Measurements from ENCODE around the gene SDS. TPM values are rescaled to one million over a fixed set of nuclear protein-coding genes. Genes with fewer than 3 reads are reported as not detected.

The SDS gene
- total RNA-seq, 1 experiment from 2014 or later = not detected

DNA sequence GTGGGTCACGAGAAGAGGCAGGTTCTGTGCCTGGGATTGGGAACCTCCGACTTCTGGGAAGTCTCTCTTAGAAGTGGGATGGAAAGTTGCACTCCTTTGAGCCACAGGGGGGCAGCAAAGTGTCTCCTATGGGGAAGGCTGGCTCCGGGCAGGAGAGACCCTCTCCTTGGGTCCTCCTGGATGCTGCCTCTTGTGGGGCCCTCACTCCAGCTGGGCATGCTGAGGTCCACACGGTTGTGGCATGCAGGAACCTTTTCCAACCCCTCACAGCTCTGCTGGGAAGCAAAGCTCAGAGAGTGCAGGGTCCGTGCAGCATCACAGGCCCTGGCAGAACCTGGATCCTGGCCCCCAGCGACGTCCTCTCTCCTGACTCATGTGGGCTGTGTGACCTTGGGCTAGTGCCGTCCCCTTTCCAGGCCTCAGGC, 35.9 kb upstream of the SDS start:
- H3K56ac ChIP-seq (ENCODE audit: insufficient read length, low read depth, low read length) = no peak overlapping the region
- no peaks in the 10 kb centered on the region for H3K23me2 ChIP-seq (ENCODE audit: insufficient read length, low read depth, low read length, poor library complexity, severe bottlenecking)
- no peak overlapping the region for H3K18ac ChIP-seq (ENCODE audit: insufficient read length, low read depth, low read length)
- no peak overlapping the region for H2BK15ac ChIP-seq (ENCODE audit: low read depth, low read length)
- no peak overlapping the region for H3K14ac ChIP-seq (ENCODE audit: insufficient read depth, low read length)
- no peak overlapping the region for H4K5ac ChIP-seq (ENCODE audit: insufficient read length, low read depth, low read length)
- Mint-ChIP-seq H3K4me3 (no peak overlapping the region), H3K4me1 (peaks cover 3 to 6% of the 10 kb centered on the region in 2 experiments; a peak in 2 of 4 replicates), H3K36me3 (ENCODE audit: insufficient read depth in 1 of 3, low read depth in 3 of 3) (no peaks in the 10 kb centered on the region), H3K27me3 (ENCODE audit: low read depth) (peaks cover 14% of the 10 kb centered on the region), H3K9me3 (no peaks in the 10 kb centered on the region), H3K27ac (no peak overlapping the region)
- H3K23ac ChIP-seq (ENCODE audit: insufficient read length, low read depth, low read length) = no peak overlapping the region
- no peak overlapping the region for H2BK12ac ChIP-seq (ENCODE audit: insufficient read length, low read depth, low read length)
- H3K27me3 ChIP-seq (ENCODE audit: insufficient read depth, low read length) = no peaks in the 10 kb centered on the region
- no peak overlapping the region for H3K9ac ChIP-seq (ENCODE audit: extremely low read depth, insufficient read length, low read length)
- H2BK20ac ChIP-seq (ENCODE audit: low read depth, low read length, poor library complexity, severe bottlenecking) = no peak overlapping the region
- H4K20me1 ChIP-seq (ENCODE audit: control insufficient read depth, insufficient read depth, insufficient read length) = no peaks in the 10 kb centered on the region
- peak; percentile 90 for DNase-seq
- H3K79me2 ChIP-seq (ENCODE audit: insufficient read depth, low read length) = no peaks in the 10 kb centered on the region
- no peak overlapping the region for H3K4ac ChIP-seq (ENCODE audit: low read depth, low read length)
- H2BK5ac ChIP-seq (ENCODE audit: insufficient read length, low read length) = no peak overlapping the region
- H4K8ac ChIP-seq (replicated peaks; ENCODE audit: insufficient read length, low read depth, low read length) = no peak overlapping the region
- no peak overlapping the region for H3K27ac ChIP-seq (ENCODE audit: insufficient read length, low read depth, low read length)
- H3K4me1 ChIP-seq (ENCODE audit: insufficient read depth, low read length) = no peaks in the 10 kb centered on the region
- H2BK120ac ChIP-seq (ENCODE audit: low read depth, low read length, poor library complexity, severe bottlenecking) = no peak overlapping the region
- H3K9me3 ChIP-seq (ENCODE audit: control insufficient read depth, low read depth, low read length) = no peaks in the 10 kb centered on the region
- H4K91ac ChIP-seq (ENCODE audit: insufficient read length, low read depth, low read length) = no peak overlapping the region
- H3K4me2 ChIP-seq (ENCODE audit: insufficient read depth, insufficient read length, low read length) = no peak overlapping the region
- H3K79me1 ChIP-seq (ENCODE audit: insufficient read depth, low read depth, low read length, poor library complexity, severe bottlenecking) = no peaks in the 10 kb centered on the region
- no CpG with 5 or more reads among the region's 8 CpGs for WGBS (ENCODE audit: extremely low coverage, insufficient read length, low lambda C conversion rate)
- no peak overlapping the region for H3T11ph ChIP-seq (ENCODE audit: low read length)
- TF ChIP-seq, protein P1, sequence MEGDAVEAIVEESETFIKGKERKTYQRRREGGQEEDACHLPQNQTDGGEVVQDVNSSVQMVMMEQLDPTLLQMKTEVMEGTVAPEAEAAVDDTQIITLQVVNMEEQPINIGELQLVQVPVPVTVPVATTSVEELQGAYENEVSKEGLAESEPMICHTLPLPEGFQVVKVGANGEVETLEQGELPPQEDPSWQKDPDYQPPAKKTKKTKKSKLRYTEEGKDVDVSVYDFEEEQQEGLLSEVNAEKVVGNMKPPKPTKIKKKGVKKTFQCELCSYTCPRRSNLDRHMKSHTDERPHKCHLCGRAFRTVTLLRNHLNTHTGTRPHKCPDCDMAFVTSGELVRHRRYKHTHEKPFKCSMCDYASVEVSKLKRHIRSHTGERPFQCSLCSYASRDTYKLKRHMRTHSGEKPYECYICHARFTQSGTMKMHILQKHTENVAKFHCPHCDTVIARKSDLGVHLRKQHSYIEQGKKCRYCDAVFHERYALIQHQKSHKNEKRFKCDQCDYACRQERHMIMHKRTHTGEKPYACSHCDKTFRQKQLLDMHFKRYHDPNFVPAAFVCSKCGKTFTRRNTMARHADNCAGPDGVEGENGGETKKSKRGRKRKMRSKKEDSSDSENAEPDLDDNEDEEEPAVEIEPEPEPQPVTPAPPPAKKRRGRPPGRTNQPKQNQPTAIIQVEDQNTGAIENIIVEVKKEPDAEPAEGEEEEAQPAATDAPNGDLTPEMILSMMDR (conservative IDR thresholded peaks at IDR 0.05) = peak; percentile 88
- H2AFZ ChIP-seq (ENCODE audit: low read length) = no peak overlapping the region
- H2AK5ac ChIP-seq (ENCODE audit: insufficient read length, low read length) = no peak overlapping the region
